ENCODE measurements around the gene RPL13. TPM values are rescaled to one million over a fixed set of nuclear protein-coding genes. Genes with fewer than 3 reads are reported as not detected.

Gene RPL13
- total and polyA plus RNA-seq, 2 of the 4 experiments (the other 2 are of a cell fraction) = 2,098 to 3,527 TPM

DNA sequence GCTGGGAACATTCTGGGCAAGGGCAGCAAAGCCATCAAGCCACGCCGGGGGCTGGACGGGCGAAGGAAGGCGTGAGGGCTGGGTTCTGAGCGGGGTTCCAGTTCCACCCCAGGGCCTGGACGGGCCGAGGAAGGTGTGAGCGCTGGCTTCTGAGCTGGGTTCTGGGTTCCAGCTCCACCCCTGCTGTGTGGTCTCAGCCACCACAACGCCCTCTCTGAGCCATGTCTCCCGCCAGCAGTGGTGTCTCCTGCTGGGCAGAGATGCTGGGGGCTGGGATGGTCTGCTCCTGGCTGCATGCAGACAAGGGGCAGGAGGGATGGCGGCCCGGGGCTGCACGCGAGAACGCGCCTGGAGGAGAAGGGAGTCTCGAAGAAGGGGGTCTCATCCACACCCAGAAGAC is 11.2 kb downstream of the RPL13 start:
- Histone ChIP-seq H3K23ac (ENCODE audit: low read depth, low read length) (peak overlapping the region; percentile 37; the same call in 1 of the 2 replicates), H2AK9ac (replicated peaks; ENCODE audit: low read depth, low read length, poor library complexity) (peak overlapping the region; percentile 72), H2AK5ac (ENCODE audit: low read depth, low read length) (peak overlapping the region; percentile 23; the same call in 1 of the 2 replicates), H3K36me3 (ENCODE audit: control insufficient read depth, insufficient read depth, low read length) (no peaks in the 10 kb centered on the region), H3K9me3 (ENCODE audit: control insufficient read depth, insufficient read depth, low read length) (no peaks in the 10 kb centered on the region), H3K4me3 (ENCODE audit: insufficient read depth, low read depth, low read length) (no peak overlapping the region), H3K79me1 (ENCODE audit: low read depth in 1 of 2, low read length in 2 of 2) (no peaks in the 10 kb centered on the region), H3K27ac (ENCODE audit: insufficient read depth, low read length) (no peak overlapping the region), H4K91ac (ENCODE audit: insufficient read depth, low read depth, low read length) (peak overlapping the region; percentile 37; the same call in 1 of the 2 replicates), H2BK15ac (ENCODE audit: low read depth, low read length) (no peak overlapping the region), H2BK120ac (ENCODE audit: low read depth, low read length) (peak overlapping the region; percentile 40), H3K4ac (ENCODE audit: low read depth, low read length) (no peak overlapping the region), H2BK20ac (ENCODE audit: low read depth, low read length) (no peak overlapping the region), H3K9ac (ENCODE audit: low read depth, low read length) (no peak overlapping the region), H4K5ac (ENCODE audit: low read depth, low read length) (no peak overlapping the region), H3K14ac (replicated peaks; ENCODE audit: low read depth, low read length) (no peak overlapping the region), H4K8ac (ENCODE audit: low read depth in 2 of 2, low read length in 2 of 2) (peak overlapping the region in 1 of 2 experiments; percentile 21; a peak in 1 of 4 replicates), H3K27me3 (ENCODE audit: control insufficient read depth, insufficient read depth, low read length) (peaks cover 4% of the 10 kb centered on the region; the same call in 1 of the 2 replicates), H3K9me1 (ENCODE audit: insufficient read depth, low read length) (no peaks in the 10 kb centered on the region), H3K4me1 (ENCODE audit: control insufficient read depth, insufficient read depth, low read length) (peaks cover 15% of the 10 kb centered on the region), H3K4me2 (ENCODE audit: low read depth, low read length) (no peak overlapping the region), H3K18ac (ENCODE audit: low read depth, low read length) (no peak overlapping the region), H4K20me1 (ENCODE audit: insufficient read depth, low read length) (peaks cover under 1% of the 10 kb centered on the region; the same call in 1 of the 2 replicates), H3K56ac (ENCODE audit: extremely low read depth, insufficient read depth, low read length) (no peak overlapping the region), H2AFZ (replicated peaks; ENCODE audit: low read length, poor library complexity) (no peak overlapping the region), H2BK5ac (ENCODE audit: low read depth, low read length, poor library complexity, severe bottlenecking) (no peak overlapping the region)
- ChIA-PET CTCF (no interaction called here), POLR2A (ENCODE audit: unreplicated experiment) (no interaction called here)
- TF ChIP-seq BHLHE40 (IDR thresholded peaks at IDR 0.05; ENCODE audit: low read depth, low read length) = no peak
- ATAC-seq (ENCODE audit: low read depth) (no peak), DNase-seq (no peak)
- BruUV-seq (replicated peaks) = no TSS peak
- intact Hi-C loops (cut with micrococcal nuclease) (no loop called here), in situ Hi-C loops (cut with MboI; ENCODE audit: low sequenced_read_pairs) (loop anchor here (5.0 kb wide), 1 partner anchor 71 kb away; no protein-coding TSS in a partner anchor), dilution Hi-C loops (cut with HindIII; ENCODE audit: low sequenced_read_pairs, unreplicated experiment) (no loop called here)
- 75% methylated on average over 7 of the region's 18 CpGs; no CpG with 5 or more reads in 1 of the 2 experiments for WGBS, 2 experiments (ENCODE audit: extremely low coverage in 2 of 2, insufficient read length in 1 of 2)

All from IMR-90 (cell line).